CD4-positive, alpha-beta T cell treated with Interleukin-2 at 100 ng/mL for 4 hours (primary cell): ENCODE results near the gene BIRC7.
"Not testable (repeated sequence)": the region's sequence is repeated elsewhere in the genome, so short reads cannot be mapped to it uniquely, and the experiment has no call there.

Experiments used
- DNase-seq: peaks from one replicate; pipeline ENCODE4 v3.0.0-alpha.2; 2020; ENCODE audit warnings: low spot score

Gene BIRC7

DNA sequence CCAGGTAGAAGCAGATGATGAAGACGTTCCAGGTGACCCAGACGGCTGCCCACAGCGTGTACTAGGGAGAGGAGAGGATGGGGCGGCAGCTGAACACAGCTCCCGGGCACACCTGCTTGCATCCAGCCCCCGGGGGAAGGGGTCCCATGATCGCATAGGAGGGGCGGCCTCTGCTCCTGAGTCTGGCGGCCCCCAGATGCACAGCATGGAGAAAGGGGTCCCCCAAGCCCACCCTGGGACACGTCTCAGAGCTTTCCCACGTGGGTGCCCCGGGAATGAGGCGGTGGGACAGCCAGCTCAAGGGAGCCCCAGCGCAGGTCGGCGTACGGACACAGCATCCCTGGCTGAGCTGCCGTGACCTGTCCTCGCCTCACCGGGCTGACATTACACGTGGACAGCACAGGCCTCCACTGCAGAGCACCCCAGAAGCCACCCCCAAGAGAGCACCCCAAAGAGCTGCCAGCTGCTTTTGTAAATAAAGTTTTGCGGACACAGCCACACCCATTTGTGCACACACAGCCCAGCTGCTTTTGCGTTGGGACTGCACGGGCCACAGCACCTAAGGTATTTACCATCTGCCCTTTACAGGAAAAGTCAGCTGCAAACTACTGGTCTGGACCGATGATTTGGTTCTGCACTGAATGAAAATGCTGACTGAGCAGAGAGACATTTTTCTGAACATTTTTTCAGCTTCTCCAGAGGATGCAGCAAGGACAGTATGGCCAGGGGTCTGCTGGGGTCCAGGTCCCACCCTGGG is 13.3 kb downstream of the BIRC7 start:
- no peak for DNase-seq

DNA sequence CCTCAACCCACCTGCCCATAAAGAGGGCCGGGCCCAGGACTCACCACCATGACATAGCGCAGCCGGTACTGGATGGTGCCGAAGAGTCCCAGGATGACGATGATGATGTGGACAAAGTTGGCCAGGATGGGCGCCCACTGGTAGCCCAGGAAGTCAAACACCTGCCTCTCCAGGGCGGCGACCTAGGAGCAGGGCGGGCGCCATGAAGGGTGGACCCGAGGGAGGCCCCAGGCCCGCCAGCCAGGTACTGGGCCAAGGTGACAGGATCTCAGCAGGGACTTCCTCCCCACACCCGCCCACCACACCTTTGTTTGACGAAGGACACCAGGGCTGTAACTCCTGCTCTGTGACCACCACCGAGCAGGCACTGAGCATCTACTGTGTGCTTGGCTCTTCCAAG is 14.2 kb downstream of the BIRC7 start:
- DNase-seq, result no peak

DNA sequence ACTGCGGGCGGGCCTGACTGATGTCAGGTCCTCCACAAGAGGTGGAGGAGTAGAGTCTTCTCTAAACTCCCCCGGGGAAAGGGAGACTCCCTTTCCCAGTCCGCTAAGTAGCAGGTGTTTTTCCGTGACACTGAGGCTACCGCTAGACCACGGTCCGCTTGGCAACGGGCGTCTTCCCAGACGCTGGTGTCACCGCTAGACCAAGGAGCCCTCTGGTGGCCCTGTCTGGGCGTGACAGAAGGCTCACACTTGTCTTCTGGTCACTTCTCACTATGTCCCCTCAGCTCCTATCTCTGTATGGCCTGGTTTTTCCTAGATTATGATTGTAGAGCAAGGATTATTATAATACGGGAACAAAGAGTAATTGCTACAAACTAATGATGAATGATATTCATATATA is 15.6 kb downstream of the BIRC7 start:
- not testable (repeated sequence) for DNase-seq

DNA sequence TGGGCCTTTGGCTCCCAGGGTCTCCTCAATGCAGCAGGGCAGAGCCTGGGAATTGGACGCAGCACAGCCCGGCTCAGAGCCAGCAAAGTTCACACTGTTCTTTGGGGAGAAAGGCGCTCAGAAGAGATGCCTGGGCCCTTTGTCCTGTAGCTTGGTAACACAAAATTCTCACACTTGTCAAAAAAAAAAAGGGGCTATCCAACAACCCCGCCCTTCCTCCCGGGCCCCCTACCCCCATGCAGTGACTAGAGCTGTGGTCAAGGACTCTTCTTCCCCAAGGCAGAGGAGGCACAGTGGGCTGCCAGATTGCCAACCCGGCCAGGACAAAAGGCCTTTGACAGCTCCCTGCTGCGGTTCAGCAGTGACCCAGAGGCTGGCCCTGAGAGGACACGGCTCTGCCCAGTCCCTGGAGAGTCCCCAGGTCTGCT is 16.6 kb downstream of the BIRC7 start:
- no peak for DNase-seq

DNA sequence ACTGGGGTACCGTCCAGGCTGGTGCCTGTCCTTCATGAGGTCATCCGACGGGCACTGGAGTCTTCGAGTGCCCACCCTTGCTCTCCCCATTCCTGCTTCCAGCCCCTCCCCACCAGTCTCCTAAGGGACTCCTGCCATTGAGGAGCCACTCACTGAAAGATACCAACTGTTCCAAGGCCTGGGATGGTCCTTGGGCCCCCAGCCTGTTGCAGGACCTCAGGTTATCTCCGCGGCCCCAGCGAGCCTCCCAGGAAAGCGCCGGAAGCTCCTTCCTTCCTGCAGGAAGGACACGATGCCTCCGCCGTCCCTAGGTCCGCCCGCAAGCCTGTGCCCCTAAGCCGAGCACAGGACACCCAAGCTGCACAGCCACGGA is 17.3 kb downstream of the BIRC7 start:
- no peak for DNase-seq

- DNase-seq, result no peak
These were observed 17.9 kb downstream of the BIRC7 start for GRCh38 chr20:63253438-63254231.

DNA sequence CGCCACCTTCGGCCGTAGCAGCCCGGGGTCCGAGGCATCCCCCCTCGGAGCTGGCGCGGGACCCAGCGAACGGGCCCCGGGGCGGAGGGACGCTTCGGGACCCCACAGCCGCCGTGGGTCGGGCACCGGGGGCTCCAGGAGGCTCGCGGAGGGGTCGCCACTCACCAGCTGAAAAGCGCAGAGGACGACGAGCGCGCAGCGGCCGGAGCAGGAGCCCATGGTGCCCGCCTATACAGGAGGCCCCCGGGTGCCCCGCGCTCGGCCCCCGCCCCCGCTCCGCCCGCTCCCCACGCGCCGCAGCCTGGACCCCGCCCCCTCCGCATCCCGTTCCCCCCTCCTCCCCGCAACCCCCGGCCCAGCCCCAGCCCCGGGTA is 18.5 kb downstream of the BIRC7 start, which contains the start of gene NKAIN4:
NKAIN4 (minus strand) TSS at position 232 of the 374 bp plus-strand sequence; CDS start at position 219, 13 bp downstream.
- DNase-seq, result no peak

- DNase-seq, result no peak
These were observed 19.1 kb downstream of the BIRC7 start for GRCh38 chr20:63254606-63255384.

- DNase-seq, result no peak
These were observed 20.4 kb downstream of the BIRC7 start for GRCh38 chr20:63255931-63256704.

DNA sequence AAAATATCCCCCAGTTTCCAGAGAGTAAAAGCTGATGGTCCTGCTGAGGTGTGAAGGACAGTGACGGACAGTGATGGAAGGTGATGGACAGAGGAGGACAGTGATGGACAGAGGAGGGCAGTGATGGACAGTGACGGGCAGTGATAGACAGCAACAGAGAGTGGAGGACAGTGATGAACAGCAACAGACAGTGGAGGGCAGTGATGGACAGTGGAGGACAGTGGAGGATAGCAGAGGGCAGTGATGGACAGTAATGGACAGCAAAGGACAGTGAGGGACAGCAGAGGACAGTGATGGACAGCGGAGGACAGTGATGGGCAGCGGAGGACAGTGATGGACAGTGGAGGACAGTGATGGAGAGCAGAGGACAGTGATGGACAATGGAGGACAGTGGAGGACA is 21.2 kb downstream of the BIRC7 start:
- no peak for DNase-seq

DNA sequence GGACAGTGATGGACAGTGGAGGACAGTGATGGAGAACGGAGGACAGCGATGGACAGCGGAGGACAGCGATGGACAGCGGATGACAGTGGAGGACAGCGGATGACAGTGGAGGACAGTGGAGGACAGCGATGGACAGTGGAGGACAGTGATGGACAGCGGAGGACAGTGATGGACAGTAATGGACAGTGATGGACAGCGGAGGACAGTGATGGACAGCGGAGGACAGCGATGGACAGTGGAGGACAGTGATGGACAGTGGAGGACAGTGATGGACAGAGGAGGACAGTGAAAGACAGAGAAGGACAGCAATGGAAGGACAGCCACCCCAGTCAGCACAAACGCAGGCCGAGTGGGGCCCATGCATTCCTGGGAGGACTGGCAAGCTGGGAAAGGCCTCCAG is 21.9 kb downstream of the BIRC7 start:
- DNase-seq, result no peak

DNA sequence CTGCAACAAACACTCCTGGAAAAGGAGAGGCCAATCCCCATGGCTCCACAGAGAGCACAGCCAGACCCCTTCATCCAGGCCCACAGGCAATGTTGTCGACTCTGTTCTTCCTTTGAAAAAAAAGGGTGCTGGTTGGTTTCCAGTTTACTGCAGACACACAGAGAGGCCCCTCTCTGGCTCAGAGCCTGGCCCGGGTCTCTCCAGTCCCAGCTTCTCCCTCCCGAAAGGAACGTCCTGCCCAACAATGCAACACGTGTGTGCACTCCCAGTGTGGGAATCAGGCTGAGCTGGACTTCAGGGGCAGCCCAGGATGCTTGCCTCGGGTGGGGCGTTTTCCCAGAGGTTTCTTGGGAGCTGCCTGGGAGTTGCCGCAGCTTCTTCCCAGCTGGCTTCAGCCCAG is 23.1 kb downstream of the BIRC7 start:
- DNase-seq, result no peak

DNA sequence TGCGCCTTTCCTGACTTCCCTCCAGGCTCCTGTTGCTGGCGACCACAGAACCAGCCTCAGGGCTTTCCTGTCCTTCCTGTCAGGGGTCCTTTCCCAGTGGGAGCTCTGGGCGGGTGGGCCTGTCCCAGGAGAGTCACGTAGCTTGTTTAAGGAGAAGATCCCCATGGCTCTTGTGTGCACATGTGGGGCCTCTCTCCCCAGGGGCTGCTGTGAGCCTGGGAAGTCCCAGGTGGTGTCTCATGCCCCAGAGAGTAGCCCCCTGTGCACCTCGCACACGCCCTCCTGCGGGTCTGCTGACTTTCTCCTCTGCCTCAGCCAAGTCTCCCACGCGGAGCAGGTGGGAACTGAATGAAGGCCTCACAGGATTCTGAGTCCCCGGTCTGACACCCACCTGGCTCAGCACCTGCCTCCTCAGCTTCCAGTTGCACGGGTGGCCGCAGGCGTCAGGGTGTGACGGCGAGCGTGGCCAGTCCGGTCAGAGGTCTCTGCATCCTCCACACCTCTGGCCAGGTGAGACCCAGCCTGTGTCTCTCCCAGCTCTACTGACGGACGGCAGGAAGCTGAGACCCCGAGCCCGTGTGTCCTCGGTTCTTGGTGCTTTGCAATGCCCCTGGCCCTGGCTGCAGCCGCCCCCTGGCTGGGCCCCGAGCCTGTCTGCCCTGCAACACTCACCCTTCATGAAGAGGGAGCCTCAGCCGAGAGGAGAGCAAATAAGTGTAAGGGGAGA is 24.2 kb downstream of the BIRC7 start:
- no peak for DNase-seq

DNA sequence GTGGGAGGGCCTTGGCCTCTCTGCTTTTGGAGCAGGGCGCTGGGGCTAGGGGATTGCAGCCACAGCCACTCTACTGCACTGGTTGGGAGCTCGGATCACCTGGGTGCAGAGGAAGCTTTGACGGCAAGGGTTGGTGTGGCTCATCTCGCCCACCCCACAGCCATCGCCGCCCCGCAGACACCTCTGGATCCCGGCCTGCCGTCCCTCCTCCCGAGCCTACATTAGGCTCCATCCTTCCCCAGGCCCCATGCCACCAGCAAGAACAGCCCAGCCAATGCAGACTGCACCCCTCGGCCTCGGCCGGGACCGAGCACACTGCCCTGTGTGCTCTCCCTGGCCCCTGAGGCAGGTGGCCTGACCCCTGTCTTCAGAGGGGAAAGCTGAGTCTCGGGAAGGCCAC is 24.8 kb downstream of the BIRC7 start:
- DNase-seq, result no peak

DNA sequence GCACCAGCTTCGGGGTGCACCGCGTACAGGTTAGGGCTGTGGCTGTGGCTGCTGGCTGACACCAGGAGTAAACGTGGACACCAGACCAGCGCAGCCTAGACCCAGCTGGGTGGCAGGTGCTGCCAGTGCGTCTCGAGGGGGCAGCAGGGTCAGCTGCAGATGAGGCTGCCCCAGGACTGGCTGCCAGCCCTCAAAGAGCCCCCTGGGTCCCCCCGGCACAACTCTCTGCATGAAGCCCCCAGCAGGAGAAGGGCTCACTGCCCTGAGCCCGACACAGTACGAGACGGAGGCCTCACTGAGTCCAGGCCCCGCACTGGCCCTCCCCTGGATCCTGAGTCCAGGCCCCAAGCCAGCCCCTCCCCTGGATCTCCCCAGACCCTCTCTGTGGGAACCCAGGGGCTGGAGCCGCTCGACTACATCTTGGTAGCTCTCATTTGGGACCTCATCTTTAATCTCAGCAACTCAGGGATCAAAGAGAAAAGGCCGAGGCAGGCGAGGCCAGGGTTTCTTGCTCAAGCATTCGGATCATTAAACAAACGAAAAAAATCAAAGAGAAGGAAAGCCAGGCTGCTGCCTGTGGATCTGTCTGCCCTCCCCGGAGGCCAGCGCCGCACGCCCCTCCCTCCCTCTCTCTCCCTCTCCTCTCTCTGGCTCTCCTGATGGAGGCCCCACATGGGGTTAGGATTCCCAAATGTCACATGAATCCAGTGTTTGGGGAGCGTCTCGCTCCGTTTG is 25.5 kb downstream of the BIRC7 start:
- no peak for DNase-seq

DNA sequence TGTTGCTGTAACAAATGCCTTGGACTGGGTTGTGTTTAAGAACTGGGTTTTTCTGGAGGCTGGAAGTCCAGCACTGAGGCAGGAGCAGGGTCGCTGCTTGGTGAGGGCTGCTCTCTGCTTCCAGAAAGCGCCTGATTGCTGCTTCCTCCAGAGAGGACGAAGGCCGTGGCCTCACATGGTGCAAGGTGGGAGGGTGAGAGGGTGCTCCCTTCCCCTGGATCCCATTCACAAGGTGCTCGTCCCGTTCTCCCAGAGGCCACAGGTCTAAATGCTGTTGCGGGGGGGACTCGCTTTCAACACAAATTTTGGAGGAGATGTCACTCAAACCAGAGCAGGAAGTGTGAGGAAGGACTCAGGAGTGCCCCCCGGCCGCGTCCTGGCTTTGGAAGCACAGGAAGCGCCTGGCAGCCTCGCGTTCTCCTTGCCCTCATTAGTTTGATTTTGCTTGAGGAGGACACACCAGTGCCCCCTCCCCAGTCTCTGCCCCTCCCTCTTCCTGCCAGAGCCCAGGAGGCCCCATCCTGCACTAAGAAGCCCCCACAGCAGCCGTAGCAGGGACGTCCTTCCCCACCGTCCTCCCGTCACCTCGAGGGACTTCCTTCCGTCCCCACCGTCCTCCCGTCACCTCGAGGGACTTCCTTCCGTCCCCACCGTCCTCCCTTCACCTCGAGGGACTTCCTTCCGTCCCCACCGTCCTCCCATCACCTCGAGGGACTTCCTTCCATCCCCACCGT is 26.3 kb downstream of the BIRC7 start:
- DNase-seq, result no peak

GRCh38 chr20:63262836-63263235 is 27.1 kb downstream of the BIRC7 start:
- no peak for DNase-seq

DNA sequence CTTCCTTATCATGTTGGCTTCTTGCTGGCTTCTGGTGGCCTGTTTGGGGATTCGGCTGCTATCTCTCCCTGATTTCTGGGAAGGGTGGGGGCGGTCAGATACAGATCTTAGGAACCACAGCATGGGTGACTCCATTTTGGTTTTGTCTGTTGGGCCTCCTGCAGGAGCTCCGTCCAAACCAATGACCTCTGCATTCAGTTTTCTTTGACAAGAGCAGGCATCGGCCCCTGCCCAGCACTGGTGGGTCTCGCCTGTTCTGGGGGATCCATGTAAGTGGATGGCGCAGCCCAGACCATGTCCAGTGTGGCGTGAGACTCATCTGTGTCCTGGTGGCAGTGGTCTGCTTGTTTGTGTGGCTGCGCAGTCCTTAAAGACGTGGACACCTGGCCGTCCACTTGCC is 28.3 kb downstream of the BIRC7 start:
- no peak for DNase-seq

GRCh38 chr20:63264519-63264918 is 28.8 kb downstream of the BIRC7 start:
- no peak for DNase-seq
